Measurements from ENCODE around the gene PROSER2. TPM values are rescaled to one million over a fixed set of nuclear protein-coding genes. Genes with fewer than 3 reads are reported as not detected.

The PROSER2 gene
- total RNA-seq, 4 donors from 2014 or later, result 2.5 to 5.9 (median 3.7) TPM

GRCh38 chr10:11797281-11797680 is 25.9 kb upstream of the PROSER2 start:
- TF ChIP-seq POLR2A (IDR thresholded peaks at IDR 0.05; ENCODE audit: low read depth) (no peak), CTCF (IDR thresholded peaks at IDR 0.05) (no peak), POLR2AphosphoS5 (IDR thresholded peaks at IDR 0.05) (no peak), EP300 (IDR thresholded peaks at IDR 0.05) (no peak)
- H3K36me3 ChIP-seq, result no peaks in the 10 kb centered on the region
- WGBS, result 96% methylated on average over 10 of the region's 10 CpGs
- no peaks in the 10 kb centered on the region for H3K4me1 ChIP-seq
- H3K27ac ChIP-seq (replicated peaks in 1 of 4), result no peak overlapping the region
- intact Hi-C loops (cut with DNase I), result loop anchor here (10.0 kb wide), 1 partner anchor 188 kb away; no protein-coding TSS in a partner anchor
- DNase-seq (ENCODE audit: extremely low spot score), result no peak
- H3K4me3 ChIP-seq, result no peak overlapping the region
- no peaks in the 10 kb centered on the region for H3K27me3 ChIP-seq
- no peaks in the 10 kb centered on the region for H3K9me3 ChIP-seq

DNA sequence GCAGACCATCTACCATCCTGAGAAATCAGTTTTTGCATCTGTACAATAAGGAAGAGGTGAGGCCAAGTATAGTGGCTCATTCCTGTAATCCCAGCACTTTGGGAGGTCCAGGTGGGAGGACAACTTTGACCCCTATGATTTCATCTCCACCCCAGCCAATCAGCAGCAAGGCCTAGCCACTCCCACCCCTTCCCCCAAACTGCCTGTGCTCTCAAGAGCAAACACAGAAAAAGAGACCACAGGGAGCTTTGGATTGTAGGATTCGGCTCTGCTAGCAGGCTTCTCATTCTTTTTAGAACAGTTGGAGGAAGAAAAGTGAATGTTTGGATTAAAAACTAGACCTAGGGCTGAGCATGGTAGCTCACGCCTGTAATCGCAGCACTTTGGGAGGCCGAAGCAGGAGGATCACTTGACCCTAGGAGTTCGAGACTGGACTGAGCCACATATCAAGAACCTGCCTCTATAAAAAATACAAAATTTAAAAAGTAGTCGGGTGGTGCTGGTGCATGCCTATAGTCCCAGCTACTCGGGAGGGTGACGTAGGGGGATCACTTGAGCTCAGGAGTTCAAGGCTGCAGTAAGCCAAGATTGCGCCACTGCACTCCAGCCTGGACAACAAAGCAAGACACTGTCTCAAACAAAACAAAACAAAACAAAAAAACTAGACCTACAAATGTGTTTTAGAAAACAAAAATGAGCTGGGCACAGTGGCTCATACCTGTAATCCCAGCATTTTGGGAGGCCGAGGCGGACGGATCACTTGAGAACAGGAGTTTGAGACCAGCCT is 25.1 kb upstream of the PROSER2 start:
- TF ChIP-seq EP300 (IDR thresholded peaks at IDR 0.05), result no peak
- no peak for TF ChIP-seq CTCF (IDR thresholded peaks at IDR 0.05)
- TF ChIP-seq POLR2AphosphoS5 (IDR thresholded peaks at IDR 0.05), result no peak
- no peak for TF ChIP-seq POLR2A (IDR thresholded peaks at IDR 0.05; ENCODE audit: low read depth)
- Histone ChIP-seq H3K4me1 (no peaks in the 10 kb centered on the region), H3K4me3 (no peak overlapping the region), H3K9me3 (no peaks in the 10 kb centered on the region), H3K36me3 (no peaks in the 10 kb centered on the region), H3K27ac (replicated peaks in 1 of 4) (no peak overlapping the region), H3K27me3 (no peaks in the 10 kb centered on the region)
- DNase-seq (ENCODE audit: extremely low spot score), result no peak
- intact Hi-C loops (cut with DNase I), result loop anchor here (10.0 kb wide), 1 partner anchor 187 kb away; no protein-coding TSS in a partner anchor
- WGBS, result 94% methylated on average over 12 of the region's 12 CpGs

GRCh38 chr10:11798845-11799735 is 24.1 kb upstream of the PROSER2 start:
- intact Hi-C loops (cut with DNase I), result loop anchor here (10.0 kb wide), 1 partner anchor 186 kb away; no protein-coding TSS in a partner anchor
- Histone ChIP-seq H3K9me3 (no peaks in the 10 kb centered on the region), H3K4me3 (no peak overlapping the region), H3K36me3 (no peaks in the 10 kb centered on the region), H3K27ac (replicated peaks in 1 of 4) (no peak overlapping the region), H3K4me1 (no peaks in the 10 kb centered on the region), H3K27me3 (no peaks in the 10 kb centered on the region)
- no peak for TF ChIP-seq EP300 (IDR thresholded peaks at IDR 0.05)
- TF ChIP-seq POLR2A (IDR thresholded peaks at IDR 0.05; ENCODE audit: low read depth), result no peak
- TF ChIP-seq CTCF (IDR thresholded peaks at IDR 0.05), result no peak
- no peak for TF ChIP-seq POLR2AphosphoS5 (IDR thresholded peaks at IDR 0.05)
- no peak for DNase-seq (ENCODE audit: extremely low spot score)
- WGBS, result 79% methylated on average over 16 of the region's 18 CpGs

GRCh38 chr10:11799736-11800080 is 23.4 kb upstream of the PROSER2 start:
- H3K36me3 ChIP-seq, result no peaks in the 10 kb centered on the region
- TF ChIP-seq POLR2A (IDR thresholded peaks at IDR 0.05; ENCODE audit: low read depth), result no peak
- no peak for TF ChIP-seq CTCF (IDR thresholded peaks at IDR 0.05)
- no peaks in the 10 kb centered on the region for H3K4me1 ChIP-seq
- WGBS, result 94% methylated on average over 9 of the region's 9 CpGs
- intact Hi-C loops (cut with DNase I), result loop anchor here (10.0 kb wide), 1 partner anchor 185 kb away; no protein-coding TSS in a partner anchor
- no peak overlapping the region for H3K4me3 ChIP-seq
- H3K27me3 ChIP-seq, result peaks cover 0 to 2% (median 0%) of the 10 kb centered on the region in 4 donors
- no peaks in the 10 kb centered on the region for H3K9me3 ChIP-seq
- no peak for DNase-seq (ENCODE audit: extremely low spot score)
- H3K27ac ChIP-seq (replicated peaks in 1 of 4), result no peak overlapping the region

All from esophagus muscularis mucosa (tissue), 4 donors.